GM19023 (cell line): ENCODE measurements around the gene PFKL.
"Not testable (repeated sequence)": the region's sequence is repeated elsewhere in the genome, so short reads cannot be mapped to it uniquely, and the experiment has no call there.

ENCODE experiments used
- ATAC-seq: cut with Tn5 transposase; IDR thresholded peaks from one replicate; pipeline ENCODE4 v1.9.1; 2021; ENCODE audit warnings: mild to moderate bottlenecking, moderate library complexity; ENCODE audit not compliant: unreplicated experiment

PFKL gene

DNA sequence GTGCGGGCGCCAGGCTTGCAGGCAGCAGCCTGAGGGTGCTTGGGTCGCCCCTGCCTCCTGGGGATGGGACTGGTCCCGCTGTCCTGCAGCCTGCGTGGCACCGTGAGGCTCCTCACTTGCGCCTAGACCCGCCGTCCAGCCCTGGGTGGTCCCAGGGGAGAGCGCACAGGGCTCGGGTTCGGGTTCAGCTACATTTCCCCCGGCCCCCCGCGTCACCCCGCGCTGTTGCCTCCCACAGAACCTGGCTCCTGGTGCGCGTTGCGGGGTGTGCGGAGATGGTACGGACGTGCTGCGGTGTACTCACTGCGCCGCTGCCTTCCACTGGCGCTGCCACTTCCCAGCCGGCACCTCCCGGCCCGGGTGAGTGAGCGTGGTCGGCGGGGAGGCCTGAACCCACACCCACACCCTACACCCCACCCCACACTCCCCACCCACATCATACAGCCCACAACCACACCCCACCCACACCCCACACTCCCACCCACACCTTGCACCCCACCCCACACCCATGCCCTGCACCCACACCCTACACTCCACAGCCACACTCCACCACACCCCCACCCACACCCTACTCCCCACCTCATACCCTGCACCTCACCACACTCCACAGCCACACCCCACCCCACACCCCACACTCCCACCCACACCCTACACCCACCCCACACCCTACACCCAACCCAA is 6.2 kb upstream of the PFKL start:
- no peak for ATAC-seq

DNA sequence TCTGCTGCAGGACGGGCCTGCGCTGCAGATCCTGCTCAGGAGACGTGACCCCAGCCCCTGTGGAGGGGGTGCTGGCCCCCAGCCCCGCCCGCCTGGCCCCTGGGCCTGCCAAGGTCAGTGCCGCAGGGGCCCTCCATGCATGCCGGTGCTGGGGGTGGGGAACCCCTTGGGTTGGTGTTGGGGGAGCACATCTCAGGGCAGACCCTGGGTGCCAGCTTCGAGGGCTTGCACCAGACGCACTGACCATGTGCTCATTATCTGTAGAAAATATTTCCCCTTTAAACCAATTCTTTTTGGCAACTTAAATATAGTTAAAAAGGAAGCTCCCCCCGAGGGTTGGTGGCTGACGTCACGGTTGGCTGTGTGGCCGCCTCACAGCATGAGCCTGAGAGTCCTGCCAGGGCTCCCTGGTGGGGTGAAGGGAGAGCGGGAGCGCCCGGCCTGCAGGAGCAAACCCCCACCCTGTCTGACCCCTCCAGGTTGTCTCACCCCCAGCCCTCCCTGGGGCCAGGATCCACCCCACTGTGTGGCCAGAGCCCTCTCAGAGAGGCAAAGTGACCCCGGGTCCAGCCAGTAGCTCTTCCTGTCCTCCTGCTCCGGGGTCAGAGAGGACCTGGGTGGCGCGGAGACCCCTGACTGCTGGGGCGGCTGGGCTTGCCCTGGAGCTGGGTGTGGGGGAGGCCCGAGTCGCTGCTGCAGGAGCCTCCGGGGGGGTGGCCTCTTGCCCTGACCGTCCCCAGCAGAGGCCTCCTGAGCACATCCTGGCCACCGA is 5.3 kb upstream of the PFKL start:
- no peak for ATAC-seq

DNA sequence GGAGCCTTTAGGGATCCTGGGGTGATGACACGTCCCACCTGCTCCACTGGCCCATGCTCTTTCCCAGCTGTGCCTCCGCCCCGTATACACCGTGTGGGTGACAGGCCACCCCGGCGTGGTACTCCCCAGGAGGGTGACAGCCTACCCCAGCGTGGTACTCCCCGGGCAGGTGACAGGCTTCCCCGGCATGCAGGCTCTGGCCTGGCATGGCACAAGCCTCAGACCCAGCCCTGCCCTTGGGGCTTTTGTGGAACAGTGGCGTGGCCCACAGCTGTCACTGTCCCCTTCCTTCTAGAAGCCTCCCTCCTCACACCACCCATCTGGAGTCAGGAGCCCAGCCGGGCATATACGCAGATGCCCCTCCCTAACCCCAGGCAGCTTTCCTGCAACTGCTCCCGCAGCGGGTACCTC is 4.7 kb upstream of the PFKL start:
- ATAC-seq: no peak

DNA sequence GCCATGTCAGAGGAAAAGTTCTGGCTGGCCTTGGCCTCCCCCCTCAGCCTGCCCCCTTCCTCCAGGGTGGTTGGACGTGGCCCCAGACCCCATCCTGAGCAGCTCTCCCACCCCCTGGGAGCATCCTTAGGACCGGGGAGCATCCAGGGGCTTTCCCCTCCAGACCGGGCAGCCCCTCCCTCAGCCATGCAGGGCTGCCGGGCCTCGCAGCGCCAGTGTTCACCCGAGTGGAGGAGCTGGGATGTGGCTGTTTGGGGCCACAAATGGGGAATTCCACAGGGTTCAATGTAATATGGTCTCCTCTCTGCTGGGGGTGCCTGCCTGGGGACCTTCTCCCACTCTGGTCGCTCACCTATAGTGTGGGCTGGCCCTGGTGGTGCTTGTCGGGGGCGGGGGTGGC is 4.2 kb upstream of the PFKL start:
- no peak for ATAC-seq

DNA sequence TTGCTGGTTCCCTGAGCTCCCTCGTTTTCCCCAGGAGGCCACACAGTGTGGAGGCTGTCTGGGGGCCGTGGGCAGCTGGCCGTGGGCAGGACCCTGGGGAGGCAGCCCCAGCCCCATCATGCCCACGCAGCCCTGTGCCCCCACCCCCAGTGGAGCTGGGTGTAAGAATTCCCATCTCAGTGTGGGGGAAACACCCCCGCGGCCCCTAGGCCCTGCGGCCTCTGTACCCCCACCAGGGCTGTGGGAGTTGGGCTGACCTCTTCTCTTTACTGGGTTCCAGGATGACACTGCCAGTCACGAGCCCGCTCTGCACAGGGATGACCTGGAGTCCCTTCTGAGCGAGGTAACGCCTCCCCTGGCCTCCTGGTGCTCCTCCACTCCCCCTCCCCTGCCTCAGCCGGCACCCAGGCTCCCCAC is 3.7 kb upstream of the PFKL start:
- no peak for ATAC-seq

DNA sequence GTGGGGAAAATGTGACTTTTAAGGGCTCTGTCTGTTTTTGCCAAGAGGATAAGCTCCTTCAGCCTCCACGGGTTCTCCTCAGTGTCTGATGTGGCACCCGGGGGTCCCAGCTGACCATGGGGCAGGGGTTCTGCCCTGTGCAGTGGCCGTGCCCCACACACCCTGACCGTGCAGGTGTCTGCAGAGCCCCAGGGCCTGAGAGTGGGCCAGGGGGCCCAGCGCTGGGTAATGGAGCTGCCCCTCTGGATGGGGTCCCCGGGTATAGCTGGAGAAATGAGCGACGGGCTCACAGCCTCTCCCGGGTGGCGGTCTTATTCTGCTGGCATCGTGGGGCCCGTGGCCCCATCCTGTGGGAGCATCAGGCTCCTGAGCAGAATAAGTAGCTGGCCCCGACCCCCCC is 2.9 kb upstream of the PFKL start:
- no peak for ATAC-seq

DNA sequence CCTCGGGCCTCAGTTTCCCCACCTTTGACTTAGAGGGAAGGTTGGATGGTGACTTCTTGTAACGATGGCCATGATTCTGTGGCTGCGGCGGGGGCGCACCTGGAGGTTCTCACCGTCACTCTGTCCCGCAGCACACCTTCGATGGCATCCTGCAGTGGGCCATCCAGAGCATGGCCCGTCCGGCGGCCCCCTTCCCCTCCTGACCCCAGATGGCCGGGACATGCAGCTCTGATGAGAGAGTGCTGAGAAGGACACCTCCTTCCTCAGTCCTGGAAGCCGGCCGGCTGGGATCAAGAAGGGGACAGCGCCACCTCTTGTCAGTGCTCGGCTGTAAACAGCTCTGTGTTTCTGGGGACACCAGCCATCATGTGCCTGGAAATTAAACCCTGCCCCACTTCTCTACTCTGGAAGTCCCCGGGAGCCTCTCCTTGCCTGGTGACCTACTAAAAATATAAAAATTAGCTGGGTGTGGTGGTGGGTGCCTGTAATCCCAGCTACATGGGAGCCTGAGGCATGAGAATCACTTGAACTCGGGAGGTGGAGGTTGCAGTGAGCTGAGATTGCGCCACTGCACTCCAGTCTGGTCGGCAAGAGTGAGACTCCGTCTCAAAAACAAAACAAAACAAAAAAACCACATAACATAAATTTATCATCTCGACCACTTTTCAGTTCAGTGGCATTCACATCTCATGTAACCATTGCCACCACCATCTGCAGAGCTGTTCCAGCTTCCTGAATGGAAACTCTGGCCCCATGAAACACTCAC is 2.1 kb upstream of the PFKL start:
- no peak for ATAC-seq

DNA sequence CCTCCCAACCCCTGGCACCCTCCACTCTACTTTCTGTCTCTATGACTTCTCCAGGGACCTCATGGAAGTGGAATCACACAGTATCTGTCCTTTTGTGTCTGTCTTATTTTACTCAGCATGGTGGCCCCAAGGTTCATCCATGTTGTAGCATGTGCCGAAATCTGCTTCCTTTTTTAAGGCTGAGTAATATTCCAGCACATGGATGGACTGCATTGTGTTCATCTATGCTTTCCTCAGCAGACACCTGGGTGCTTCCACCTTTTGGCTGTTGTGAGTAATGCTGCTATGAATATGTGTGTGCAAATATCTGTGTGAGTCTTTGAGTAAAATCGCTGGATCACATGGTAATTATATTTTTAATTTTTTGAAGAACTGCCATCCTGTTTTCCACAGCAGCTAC is 1.6 kb upstream of the PFKL start:
- no peak for ATAC-seq

DNA sequence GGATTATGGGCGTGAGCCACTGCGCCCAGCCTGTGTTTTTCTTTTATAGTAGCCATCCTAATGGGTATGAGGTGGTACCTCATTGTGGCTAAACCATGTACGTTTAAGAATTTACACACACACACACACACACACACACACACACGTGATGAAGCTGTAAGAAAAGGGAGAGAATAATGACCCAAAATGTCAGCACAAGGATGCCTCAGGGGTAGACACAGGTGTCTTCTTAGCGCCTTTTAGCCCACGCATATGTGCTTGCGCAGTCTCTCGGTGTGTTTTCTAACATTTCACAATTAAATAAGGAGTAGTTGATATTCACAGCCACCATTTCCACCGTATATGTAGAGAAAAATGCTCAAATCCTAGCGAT is 782 bp upstream of the PFKL start:
- no peak for ATAC-seq

DNA sequence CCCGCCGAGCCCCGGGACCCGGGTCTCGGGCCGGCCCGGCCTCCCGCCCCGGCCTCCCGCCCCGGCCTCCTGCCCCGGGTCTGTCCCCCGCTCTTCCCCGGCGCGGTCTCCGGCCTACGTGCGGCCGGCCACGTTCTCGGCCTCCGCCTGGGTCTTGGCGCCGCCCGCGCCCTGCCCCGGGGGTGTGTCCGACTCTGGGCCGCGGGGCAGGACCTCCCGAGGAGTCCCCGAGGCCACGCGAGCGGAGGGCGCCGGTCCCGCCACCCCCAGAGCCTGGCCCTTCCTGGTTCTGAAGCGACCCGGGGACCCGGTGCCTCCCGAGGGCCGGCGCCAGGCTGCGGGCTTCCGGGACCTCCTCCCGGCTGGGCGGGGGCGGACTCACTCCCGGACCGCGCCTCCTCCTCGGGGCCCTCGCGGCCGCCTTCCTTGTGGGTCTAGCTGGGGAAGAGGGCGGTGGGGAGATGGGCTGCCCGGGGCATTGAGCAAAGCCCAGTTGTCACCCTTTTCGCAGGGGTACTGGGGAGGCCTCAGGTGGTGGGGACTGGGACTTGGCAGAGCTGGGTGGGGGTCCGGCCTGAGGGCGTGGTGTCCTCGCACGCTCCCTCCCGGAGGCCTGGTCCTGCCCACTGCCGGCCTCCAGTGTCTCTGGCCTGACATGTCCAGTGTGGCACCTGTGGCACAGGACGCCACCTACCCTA is 558 bp downstream of the PFKL start:
- peak; percentile 35 for ATAC-seq

DNA sequence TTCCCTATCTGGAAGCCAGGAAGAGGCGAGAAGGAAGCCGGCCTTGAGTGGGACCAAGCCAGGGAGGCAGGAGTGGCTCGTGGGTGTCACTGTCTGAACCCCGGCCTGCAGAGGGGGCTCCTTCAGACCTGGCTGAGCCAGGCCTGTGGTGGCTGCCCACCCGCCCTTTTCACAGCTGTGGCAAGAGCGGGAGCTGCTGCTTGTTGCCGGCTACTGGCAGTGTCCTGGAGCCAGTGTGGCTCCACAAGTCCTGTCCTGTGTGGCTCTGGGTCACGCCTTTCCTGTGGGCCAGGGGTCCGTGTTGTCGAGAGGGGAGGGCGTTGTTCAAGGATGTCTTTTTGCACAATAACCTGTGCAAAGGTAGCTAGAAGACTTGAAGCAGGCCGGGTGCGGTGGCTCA is 1.3 kb downstream of the PFKL start:
- ATAC-seq: no peak

DNA sequence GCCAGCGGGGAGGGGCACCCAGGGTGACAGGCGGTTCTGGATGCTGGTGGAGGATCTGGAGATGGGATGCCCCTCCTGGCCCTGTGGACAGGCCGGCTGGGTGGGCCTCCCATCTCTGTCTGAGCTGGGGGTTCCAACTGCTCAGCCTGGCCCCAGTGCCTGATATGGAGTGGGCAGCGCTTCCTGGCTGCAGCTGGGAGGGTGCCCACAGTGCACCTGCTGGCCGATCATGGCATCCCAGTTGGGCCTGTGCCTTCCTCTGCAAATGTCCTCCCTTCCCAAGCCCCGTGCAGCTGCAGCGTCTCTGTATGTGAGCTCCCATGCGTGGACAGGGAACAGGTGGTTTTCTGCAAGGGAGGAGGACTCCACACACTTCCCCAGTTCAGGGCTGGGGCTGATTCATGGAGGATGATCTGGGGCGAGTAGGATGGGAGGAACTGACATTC is 2.1 kb downstream of the PFKL start:
- no peak for ATAC-seq

DNA sequence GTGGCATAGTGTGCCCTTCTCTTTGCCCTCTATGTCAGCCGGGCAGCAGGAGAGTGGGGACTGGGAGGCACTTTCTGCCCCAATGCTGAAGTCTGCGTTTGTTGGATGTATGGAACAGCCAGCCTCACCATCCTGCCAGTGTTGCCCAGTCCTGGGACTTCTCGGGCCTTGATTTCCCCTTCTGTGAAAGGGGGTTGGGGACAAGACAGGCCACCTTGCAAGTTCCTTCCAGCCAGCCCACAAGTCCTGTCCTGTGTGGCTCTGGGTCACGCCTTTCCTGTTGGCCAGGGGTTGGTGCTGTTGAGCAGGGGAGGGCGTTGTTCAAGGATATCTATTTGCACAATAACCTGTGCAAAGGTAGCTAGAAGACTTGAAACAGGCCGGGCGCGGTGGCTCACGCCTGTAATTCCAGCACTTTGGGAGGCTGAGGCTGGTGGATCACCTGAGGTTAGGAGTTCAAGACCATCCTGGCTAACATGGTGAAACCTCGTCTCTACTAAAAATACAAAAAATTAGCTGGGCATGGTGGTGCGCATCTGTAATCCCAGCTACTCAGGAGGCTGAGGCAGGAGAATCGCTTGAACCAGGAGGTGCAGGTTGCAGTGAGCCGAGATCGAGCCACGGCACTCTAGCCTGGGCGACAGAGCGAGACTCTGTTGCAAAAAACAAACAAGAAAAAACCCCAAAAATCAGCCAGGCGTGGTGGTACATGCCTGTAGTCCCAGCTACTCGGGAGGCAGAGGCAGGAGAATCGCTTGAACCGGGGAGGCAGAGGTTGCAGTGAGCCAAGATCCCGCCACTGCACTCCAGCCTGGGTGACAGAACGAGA is 2.9 kb downstream of the PFKL start:
- ATAC-seq: not testable (repeated sequence)

DNA sequence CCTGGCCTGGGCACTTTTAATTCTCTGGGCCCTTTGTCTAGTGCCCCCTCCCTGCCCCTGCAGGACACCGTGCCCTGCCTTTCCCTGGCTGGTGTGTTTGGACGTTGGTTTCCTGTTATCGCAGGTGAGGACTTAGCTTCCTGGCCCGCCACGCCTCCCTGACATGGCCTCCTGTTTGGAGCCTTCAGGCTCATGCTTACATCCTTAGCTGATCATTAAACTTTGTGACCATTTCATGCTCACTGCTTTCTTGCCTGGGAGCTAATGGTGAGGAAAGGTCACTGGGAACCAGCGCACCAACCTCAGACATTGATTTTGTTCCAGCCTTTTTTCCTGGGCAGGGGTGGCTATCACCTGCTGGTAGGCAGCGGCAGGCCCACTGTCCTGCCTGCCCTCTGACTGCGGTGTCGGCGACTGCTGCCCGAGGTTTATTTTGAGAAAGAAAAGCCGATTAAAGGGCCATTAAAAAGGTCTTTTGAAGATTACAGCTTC is 3.7 kb downstream of the PFKL start:
- ATAC-seq: no peak

DNA sequence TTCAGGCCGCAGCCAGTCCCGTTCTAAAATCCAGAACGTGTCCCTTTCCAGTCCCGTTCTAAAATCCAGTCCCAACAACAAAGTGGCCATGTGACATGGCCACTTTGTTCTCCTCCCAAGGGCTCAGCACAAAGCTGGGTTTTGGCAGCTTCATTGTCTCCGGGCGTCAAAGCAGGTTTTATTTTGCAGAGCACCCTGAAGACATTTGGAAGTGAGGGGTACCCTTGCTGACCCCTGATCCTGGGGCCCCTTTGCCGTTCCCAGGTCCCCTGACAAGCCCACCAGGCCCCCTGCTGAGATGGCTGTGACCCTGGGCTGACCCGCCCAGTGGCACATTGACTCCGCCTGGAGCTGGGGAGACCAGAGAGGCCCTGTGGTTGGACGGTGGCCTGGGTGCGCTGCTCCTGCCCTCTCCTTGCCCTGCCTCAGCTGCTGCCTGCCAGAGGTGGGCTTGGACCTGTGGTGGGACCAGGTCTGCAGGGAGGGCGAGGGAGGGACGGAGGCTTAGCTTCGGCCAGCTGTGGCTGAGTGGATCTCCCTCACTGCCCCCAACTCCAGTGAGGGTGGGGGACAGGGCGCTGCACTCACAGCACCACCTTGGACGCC is 4.3 kb downstream of the PFKL start:
- no peak for ATAC-seq

DNA sequence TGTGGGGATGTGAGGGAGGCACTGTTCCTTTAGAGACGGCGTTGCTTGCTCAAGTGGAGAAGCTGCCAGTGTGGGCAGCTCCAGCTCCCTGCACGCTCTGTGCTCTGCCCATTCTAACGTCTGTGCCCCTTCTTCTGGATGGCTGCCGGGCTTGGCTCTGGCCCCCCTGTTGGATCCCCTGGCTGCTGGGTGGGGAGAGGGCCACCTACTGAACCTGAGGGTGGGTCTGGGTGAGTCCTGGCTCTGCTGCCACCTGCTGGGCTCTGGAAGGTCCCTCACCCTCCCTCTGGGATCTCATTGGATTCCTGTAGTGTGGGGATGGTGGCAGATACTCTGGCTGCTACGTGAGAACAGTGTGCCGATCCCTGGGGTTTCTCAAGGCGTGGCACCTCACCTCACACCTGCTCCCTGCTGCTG is 5.0 kb downstream of the PFKL start:
- ATAC-seq: no peak

DNA sequence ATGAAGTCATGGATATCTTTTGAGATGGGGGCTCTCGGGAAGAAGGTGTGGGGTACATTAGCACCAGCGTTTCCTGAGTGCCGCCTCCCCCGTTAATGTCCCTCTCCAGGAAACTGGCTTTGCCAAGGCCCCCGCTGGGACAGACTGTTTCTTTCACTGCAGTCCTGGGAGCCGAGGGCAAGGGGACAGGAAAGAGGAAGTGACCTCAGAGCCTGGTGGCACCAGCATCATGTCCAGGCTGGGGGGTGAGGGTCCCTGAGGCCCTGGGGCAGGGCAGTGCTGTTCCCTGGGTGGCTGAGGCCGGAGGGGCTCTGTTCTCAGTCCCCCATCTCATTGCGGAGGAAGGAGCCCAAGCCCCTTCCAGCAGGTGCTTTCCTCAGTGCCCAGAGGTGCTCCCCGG is 5.8 kb downstream of the PFKL start:
- no peak for ATAC-seq

DNA sequence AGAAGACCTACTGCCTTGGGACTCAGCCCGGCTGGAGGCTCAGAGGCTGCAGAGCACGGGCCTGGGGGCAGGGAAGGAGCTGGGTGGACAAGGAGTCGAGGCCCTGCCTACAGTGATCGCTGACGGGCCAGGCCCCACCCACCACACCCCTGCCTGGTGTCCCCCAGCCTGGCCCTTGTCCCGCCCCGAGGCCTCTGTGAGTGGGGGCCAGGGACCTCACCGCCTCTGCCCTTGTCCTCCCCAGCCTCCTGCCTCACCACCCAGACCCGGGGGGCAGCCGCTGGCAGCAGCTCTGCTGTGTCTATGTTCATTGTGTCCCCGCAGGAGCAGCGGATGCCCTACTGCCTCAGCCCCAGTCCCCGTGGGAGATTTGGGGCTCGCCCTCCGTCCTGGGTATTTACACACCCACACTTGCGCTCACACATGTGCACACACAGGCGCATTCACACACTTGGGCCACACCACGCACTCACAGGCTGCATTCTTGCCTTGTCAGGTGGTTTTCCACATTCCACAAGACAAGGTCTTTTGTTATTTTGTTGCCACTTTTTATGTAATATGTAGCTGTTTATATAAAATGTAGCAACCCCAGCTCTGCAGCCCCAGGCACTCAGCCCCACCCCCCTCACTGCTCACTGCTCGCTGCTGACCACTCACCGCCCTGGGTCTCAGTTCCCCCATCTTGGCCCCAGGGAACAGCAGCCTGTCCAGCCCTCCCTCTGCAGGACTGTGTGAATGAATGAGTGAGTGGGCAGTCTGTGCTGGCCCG is 7.3 kb downstream of the PFKL start:
- ATAC-seq: no peak
